ENCODE measurements around the gene C3orf18. TPM values are rescaled to one million over a fixed set of nuclear protein-coding genes. Genes with fewer than 3 reads are reported as not detected.
A peak's percentile ranks its signal among the peaks of the same experiment; 100 is the strongest.

The C3orf18 gene
- polyA plus RNA-seq, 6 donors from 2014 or later, result 3.6 to 11.3 (median 6.4) TPM

DNA sequence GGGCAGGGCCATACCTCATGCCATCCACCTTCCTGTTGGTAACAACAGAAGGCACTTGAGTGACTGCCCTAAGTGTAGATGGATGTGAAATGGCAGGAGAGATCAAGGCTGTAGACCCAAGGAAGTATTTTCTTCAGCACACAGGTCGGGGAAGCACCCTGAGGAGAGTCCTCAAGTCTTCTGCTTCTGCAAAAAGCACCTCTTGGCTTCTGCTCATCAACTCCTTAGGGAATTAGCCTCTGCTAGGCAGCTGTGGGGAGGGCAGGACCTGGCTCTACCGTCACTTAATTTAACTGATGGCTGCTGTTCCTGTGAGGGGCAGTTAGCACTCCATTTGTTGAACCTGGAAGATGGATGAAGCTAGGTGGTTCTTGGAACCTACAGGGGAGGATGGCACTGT lies 57.2 kb downstream of the C3orf18 start:
- peaks cover 14 to 18% (median 17%) of the 10 kb centered on the region in 3 donors for H3K4me1 Mint-ChIP-seq
- DNase-seq (no peak), ATAC-seq (ENCODE audit: low read depth in 2 of 2) (peak; percentile 48 to 52)
- no peaks in the 10 kb centered on the region for H3K9me3 Mint-ChIP-seq
- H3K27me3 Mint-ChIP-seq, result peaks cover 0 to 4% (median 0%) of the 10 kb centered on the region in 3 donors
- no peaks in the 10 kb centered on the region for H3K36me3 Mint-ChIP-seq
- H3K27ac Mint-ChIP-seq, result peak overlapping the region in 2 of 6 donors; percentile 27 to 59
- H3K4me3 Mint-ChIP-seq, result no peak overlapping the region

DNA sequence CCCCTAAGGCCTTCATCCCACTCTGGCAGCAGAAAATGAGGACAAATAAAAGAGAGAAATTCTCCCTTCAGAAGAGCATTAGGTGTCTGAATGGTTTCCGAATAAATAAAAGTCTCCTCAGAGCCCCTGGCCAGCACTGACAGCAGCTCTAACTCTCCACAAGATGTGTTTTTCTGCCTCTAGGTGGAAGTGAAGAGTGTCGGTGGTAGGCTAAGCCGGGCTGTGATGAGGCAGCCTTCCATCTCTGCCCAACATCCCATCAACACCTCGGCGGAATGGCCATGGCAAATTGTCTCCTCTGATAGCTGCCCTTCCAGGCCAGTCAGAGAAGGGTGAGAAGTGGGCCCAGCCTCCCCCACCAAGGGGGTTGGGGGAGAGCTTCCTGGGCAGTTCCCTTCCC lies 57.8 kb downstream of the C3orf18 start:
- no peak for DNase-seq
- H3K36me3 Mint-ChIP-seq, result no peaks in the 10 kb centered on the region
- peaks cover 8 to 12% (median 11%) of the 10 kb centered on the region in 3 donors for H3K4me1 Mint-ChIP-seq
- H3K4me3 Mint-ChIP-seq, result no peak overlapping the region
- H3K27ac Mint-ChIP-seq, result no peak overlapping the region
- no peaks in the 10 kb centered on the region for H3K9me3 Mint-ChIP-seq
- no peak for ATAC-seq (ENCODE audit: low read depth in 2 of 2)
- H3K27me3 Mint-ChIP-seq, result peaks cover 0 to 6% (median 0%) of the 10 kb centered on the region in 3 donors

DNA sequence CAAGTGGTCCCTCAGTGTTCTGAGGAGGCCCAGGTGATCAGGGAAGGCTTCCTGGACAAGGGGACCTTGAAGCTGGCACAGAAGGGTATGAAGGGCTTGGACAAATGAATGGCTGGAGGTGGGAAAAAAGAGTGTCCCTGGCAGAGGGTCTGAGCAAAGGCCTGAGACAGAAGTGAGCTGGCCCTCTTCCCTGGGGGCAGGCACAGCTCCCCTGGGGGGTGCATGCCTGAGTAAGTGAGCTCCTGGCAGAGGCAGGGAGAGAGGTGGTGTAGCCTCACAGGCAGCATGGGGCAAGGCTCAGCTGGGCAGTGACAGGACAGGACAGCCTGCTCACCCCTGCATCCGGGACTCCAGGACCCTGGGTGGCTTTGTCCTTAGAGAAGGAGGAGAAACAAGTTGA lies 58.7 kb downstream of the C3orf18 start:
- Mint-ChIP-seq H3K27me3 (peaks cover 0 to 11% (median 0%) of the 10 kb centered on the region in 3 donors), H3K9me3 (no peaks in the 10 kb centered on the region), H3K4me3 (no peak overlapping the region), H3K27ac (peak overlapping the region in 1 of 6 donors; percentile 69), H3K4me1 (peaks cover 5 to 10% (median 5%) of the 10 kb centered on the region in 3 donors), H3K36me3 (no peaks in the 10 kb centered on the region)
- no peak for ATAC-seq (ENCODE audit: low read depth in 2 of 2)
- no peak for DNase-seq

Other genes with a start within 250 kb of the C3orf18 start
- gene HYAL2, start 245.0 kb downstream of the C3orf18 start, polyA plus RNA-seq (ENCODE audit: low read depth in 6 of 6), result 1 to 10 TPM in 4 of 6 donors, under 1 TPM in 1, not detected in 1; 0.59 to 5.9 (median 3.4) TPM
- 10 to 100 TPM; 39.2 to 60.2 (median 46.3) TPM for gene TUSC2, start 239.5 kb downstream of the C3orf18 start, polyA plus RNA-seq (ENCODE audit: low read depth in 6 of 6)
- 100 to 1,000 TPM in 2 of 6 donors, 10 to 100 TPM in 4; 71.9 to 147 (median 89.9) TPM for gene RASSF1, start 226.9 kb downstream of the C3orf18 start, polyA plus RNA-seq (ENCODE audit: low read depth in 6 of 6)
- under 1 TPM in 1 of 6 donors, not detected in 5; 0.53 TPM for gene ZMYND10, start 222.0 kb downstream of the C3orf18 start, polyA plus RNA-seq (ENCODE audit: low read depth in 6 of 6)
- 10 to 100 TPM; 17.9 to 31.8 (median 23.7) TPM for gene NPRL2, start 217.0 kb downstream of the C3orf18 start, polyA plus RNA-seq (ENCODE audit: low read depth in 6 of 6)
- 10 to 100 TPM; 55.4 to 75.9 (median 65.2) TPM for gene CYB561D2, start 216.9 kb downstream of the C3orf18 start, polyA plus RNA-seq (ENCODE audit: low read depth in 6 of 6)
- gene TMEM115, start 208.2 kb downstream of the C3orf18 start, polyA plus RNA-seq (ENCODE audit: low read depth in 6 of 6), result 10 to 100 TPM; 24.5 to 34.1 (median 31.6) TPM
- gene CACNA2D2, start 64.1 kb downstream of the C3orf18 start, polyA plus RNA-seq (ENCODE audit: low read depth in 6 of 6), result under 1 TPM in 3 of 6 donors, not detected in 3; 0.17 to 0.24 (median 0.18) TPM
- 10 to 100 TPM; 18.2 to 44.6 (median 32.8) TPM for gene HEMK1, start 1.8 kb upstream of the C3orf18 start, polyA plus RNA-seq (ENCODE audit: low read depth in 6 of 6)
- gene CISH, start 44.0 kb upstream of the C3orf18 start, polyA plus RNA-seq (ENCODE audit: low read depth in 6 of 6), result 1 to 10 TPM in 1 of 6 donors, under 1 TPM in 3, not detected in 2; 0.34 to 1.3 (median 0.76) TPM
- gene MAPKAPK3, start 49.4 kb upstream of the C3orf18 start, polyA plus RNA-seq (ENCODE audit: low read depth in 6 of 6), result 10 to 100 TPM; 14.6 to 26.8 (median 19.3) TPM
- under 1 TPM in 3 of 6 donors, not detected in 3; 0.03 to 0.04 (median 0.04) TPM for gene DOCK3, start 107.2 kb upstream of the C3orf18 start, polyA plus RNA-seq (ENCODE audit: low read depth in 6 of 6)

Measured in naive B cell (primary cell).